AG08395 (cell line): ENCODE measurements around the gene SELENOI.
"Not testable (repeated sequence)": the region's sequence is repeated elsewhere in the genome, so short reads cannot be mapped to it uniquely, and the experiment has no call there.

Experiments used
- DNase-seq: peaks from one replicate; pipeline ENCODE4 v3.0.0; 2012; ENCODE audit warnings: mixed read lengths, low spot score

The SELENOI gene

GRCh38 chr2:26345545-26346453 lies at the start of gene SELENOI:
SELENOI (plus strand) TSS chr2:26346143; CDS start chr2:26346233, 90 bp downstream.
- DNase-seq: peak; percentile 100

GRCh38 chr2:26297061-26297460 lies 48.9 kb upstream of the SELENOI start:
- DNase-seq: no peak

- DNase-seq: no peak
These were observed 47.7 kb upstream of the SELENOI start for GRCh38 chr2:26298286-26298637.

- DNase-seq: peak; percentile 42
These were observed 47.1 kb upstream of the SELENOI start for GRCh38 chr2:26298638-26299393.

GRCh38 chr2:26299471-26300101 lies 46.4 kb upstream of the SELENOI start:
- peak; percentile 35 for DNase-seq

GRCh38 chr2:26300234-26300925 lies 45.6 kb upstream of the SELENOI start:
- no peak for DNase-seq

- DNase-seq: no peak
These were observed 43.1 kb upstream of the SELENOI start for GRCh38 chr2:26302846-26303245.

GRCh38 chr2:26305094-26305493 lies 40.8 kb upstream of the SELENOI start:
- DNase-seq: not testable (repeated sequence)

GRCh38 chr2:26305540-26305939 lies 40.4 kb upstream of the SELENOI start:
- no peak for DNase-seq

GRCh38 chr2:26309921-26310320 lies 36.0 kb upstream of the SELENOI start:
- DNase-seq: no peak

- DNase-seq: no peak
These were observed 33.5 kb upstream of the SELENOI start for GRCh38 chr2:26312471-26312870.

- DNase-seq: no peak
These were observed 32.5 kb upstream of the SELENOI start for GRCh38 chr2:26313446-26313845.

- no peak for DNase-seq
These were observed 31.7 kb upstream of the SELENOI start for GRCh38 chr2:26314243-26314642.

GRCh38 chr2:26316041-26316440 lies 29.9 kb upstream of the SELENOI start:
- peak; percentile 18 for DNase-seq

- no peak for DNase-seq
These were observed 29.1 kb upstream of the SELENOI start for GRCh38 chr2:26316845-26317244.

GRCh38 chr2:26317377-26318105 lies 28.4 kb upstream of the SELENOI start:
- DNase-seq: no peak

- no peak for DNase-seq
These were observed 27.0 kb upstream of the SELENOI start for GRCh38 chr2:26318950-26319349.

GRCh38 chr2:26324479-26324878 lies 21.5 kb upstream of the SELENOI start:
- not testable (repeated sequence) for DNase-seq

- no peak for DNase-seq
These were observed 21.0 kb upstream of the SELENOI start for GRCh38 chr2:26324903-26325302.

- no peak for DNase-seq
These were observed 20.1 kb upstream of the SELENOI start for GRCh38 chr2:26325851-26326250.

GRCh38 chr2:26326514-26326913 lies 19.4 kb upstream of the SELENOI start:
- DNase-seq: no peak
